ENCODE data around the gene LLGL1. TPM values are rescaled to one million over a fixed set of nuclear protein-coding genes. Genes with fewer than 3 reads are reported as not detected.

Gene LLGL1
- total RNA-seq, 1 experiment from 2014 or later, result 16.4 TPM

DNA sequence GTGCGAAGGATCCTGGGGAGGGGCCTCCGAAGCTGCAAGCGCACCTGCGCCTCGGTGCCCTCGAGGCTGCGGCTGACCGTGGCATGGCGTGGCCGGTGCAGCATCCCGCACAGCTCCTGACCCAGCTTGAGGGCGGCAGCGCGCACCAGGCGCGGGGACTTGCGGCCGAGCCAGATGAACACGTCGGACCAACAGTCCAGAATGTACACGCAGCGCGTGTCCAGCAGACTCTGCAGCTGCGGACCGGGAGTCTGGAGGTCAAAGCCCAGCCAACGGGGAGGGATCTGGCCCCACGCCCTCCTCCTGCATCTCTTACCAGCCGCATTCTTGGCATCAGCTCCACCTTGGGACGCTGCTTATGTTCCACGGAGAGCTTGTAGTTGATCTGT, 22.2 kb downstream of the LLGL1 start:
- peaks cover 89% of the 10 kb centered on the region for H3K36me3 Mint-ChIP-seq (ENCODE audit: insufficient read depth, unreplicated experiment)
- intact Hi-C loops (cut with micrococcal nuclease), result loop anchor here (2.0 kb wide), 2 partner anchors 31 to 67 kb away; partner anchors contain the start of genes SMCR8 and TOP3A
- ChIA-PET CTCF (interaction anchor here (0.6 to 2.0 kb wide), 8 partner anchors 9 to 626 kb away, joined by 3 to 8 read pairs (median 4); no protein-coding TSS in a partner anchor), POLR2A (interaction anchor here (0.6 kb wide), 1 partner anchor 10 kb away, joined by 3 read pairs; no protein-coding TSS in a partner anchor)
- no peaks in the 10 kb centered on the region for H3K9me3 Mint-ChIP-seq (ENCODE audit: unreplicated experiment)
- no TSS peak for BruUV-seq (replicated peaks)
- peaks cover 5% of the 10 kb centered on the region for H3K4me1 Mint-ChIP-seq (ENCODE audit: insufficient read depth, unreplicated experiment)
- no peaks in the 10 kb centered on the region for H3K27me3 Mint-ChIP-seq (ENCODE audit: insufficient read depth, unreplicated experiment)
- H3K27ac Mint-ChIP-seq (ENCODE audit: low read depth, unreplicated experiment), result no peak overlapping the region
- no peak overlapping the region for H3K4me3 Mint-ChIP-seq (ENCODE audit: unreplicated experiment)
- TF ChIP-seq, protein P1, sequence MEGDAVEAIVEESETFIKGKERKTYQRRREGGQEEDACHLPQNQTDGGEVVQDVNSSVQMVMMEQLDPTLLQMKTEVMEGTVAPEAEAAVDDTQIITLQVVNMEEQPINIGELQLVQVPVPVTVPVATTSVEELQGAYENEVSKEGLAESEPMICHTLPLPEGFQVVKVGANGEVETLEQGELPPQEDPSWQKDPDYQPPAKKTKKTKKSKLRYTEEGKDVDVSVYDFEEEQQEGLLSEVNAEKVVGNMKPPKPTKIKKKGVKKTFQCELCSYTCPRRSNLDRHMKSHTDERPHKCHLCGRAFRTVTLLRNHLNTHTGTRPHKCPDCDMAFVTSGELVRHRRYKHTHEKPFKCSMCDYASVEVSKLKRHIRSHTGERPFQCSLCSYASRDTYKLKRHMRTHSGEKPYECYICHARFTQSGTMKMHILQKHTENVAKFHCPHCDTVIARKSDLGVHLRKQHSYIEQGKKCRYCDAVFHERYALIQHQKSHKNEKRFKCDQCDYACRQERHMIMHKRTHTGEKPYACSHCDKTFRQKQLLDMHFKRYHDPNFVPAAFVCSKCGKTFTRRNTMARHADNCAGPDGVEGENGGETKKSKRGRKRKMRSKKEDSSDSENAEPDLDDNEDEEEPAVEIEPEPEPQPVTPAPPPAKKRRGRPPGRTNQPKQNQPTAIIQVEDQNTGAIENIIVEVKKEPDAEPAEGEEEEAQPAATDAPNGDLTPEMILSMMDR (IDR thresholded peaks at IDR 0.05; ENCODE audit: unreplicated experiment), result no peak
- DNase-seq (ENCODE audit: unreplicated experiment), result no peak

DNA sequence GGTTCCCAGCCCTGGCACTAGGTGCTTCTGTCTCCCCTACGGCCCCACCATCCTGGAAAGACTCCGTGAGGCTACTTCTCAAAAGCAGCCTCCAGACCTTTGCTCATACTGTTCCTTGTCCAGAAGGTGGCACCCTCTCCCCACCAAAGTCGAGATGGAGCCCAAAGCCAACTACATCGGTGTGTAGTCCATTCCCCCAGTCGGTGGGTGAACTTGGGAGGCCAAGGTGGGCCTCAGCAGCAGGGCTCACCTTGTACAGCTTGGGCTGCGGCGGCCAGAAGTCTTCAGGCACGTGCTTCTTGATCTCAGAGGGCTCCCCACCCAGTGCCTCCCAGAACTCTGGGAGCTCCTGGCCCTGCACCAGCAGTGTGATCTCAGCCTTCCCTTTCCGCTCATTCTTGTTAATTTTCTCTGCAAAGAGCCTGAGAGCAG, 22.9 kb downstream of the LLGL1 start:
- H3K36me3 Mint-ChIP-seq (ENCODE audit: insufficient read depth, unreplicated experiment), result peaks cover 89% of the 10 kb centered on the region
- POLR2A ChIA-PET, result interaction anchor here (0.6 kb wide), 1 partner anchor 9 kb away, joined by 3 read pairs; no protein-coding TSS in a partner anchor

DNA sequence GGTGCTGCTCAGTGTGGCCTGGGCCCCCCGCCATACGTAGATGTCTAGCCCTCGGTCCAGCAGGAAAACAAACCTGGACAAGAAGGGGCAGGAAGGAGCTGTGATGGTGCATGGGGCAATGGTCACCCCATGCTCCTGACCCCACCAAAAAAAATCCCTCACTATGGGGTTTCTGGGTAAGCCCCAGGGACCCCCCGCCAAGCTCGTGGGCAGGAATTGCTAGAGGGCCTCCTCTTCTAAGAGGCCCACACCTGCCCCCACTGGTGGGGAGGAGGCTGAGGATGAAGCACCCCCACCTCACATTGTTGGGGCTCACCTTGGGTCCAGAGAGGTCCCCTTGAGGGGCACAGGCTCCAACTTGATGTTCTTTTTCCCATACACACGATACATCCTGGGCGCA, 23.4 kb downstream of the LLGL1 start:
- Mint-ChIP-seq H3K36me3 (ENCODE audit: insufficient read depth, unreplicated experiment) (peaks cover 90% of the 10 kb centered on the region), H3K27ac (ENCODE audit: low read depth, unreplicated experiment) (no peak overlapping the region), H3K4me3 (ENCODE audit: unreplicated experiment) (no peak overlapping the region), H3K4me1 (ENCODE audit: insufficient read depth, unreplicated experiment) (peaks cover 5% of the 10 kb centered on the region), H3K27me3 (ENCODE audit: insufficient read depth, unreplicated experiment) (no peaks in the 10 kb centered on the region), H3K9me3 (ENCODE audit: unreplicated experiment) (no peaks in the 10 kb centered on the region)
- no TSS peak for BruUV-seq (replicated peaks)
- POLR2A ChIA-PET, result interaction anchor here (0.5 kb wide), 1 partner anchor 20 kb away, joined by 3 read pairs; no protein-coding TSS in a partner anchor
- TF ChIP-seq, protein P1 (IDR thresholded peaks at IDR 0.05; ENCODE audit: unreplicated experiment), result no peak
- CTCF ChIA-PET, result interaction anchor here (0.7 to 2.0 kb wide), 8 partner anchors 8 to 114 kb away, joined by 3 to 5 read pairs (median 4); no protein-coding TSS in a partner anchor
- intact Hi-C loops (cut with micrococcal nuclease), result loop anchor here (2.0 kb wide), 2 partner anchors 32 to 66 kb away; partner anchors contain the start of genes SMCR8 and TOP3A
- DNase-seq (ENCODE audit: unreplicated experiment), result no peak

More for the DNA sequence above, 22.9 kb downstream of the LLGL1 start:
- H3K9me3 Mint-ChIP-seq (ENCODE audit: unreplicated experiment), result no peaks in the 10 kb centered on the region
- peaks cover 5% of the 10 kb centered on the region for H3K4me1 Mint-ChIP-seq (ENCODE audit: insufficient read depth, unreplicated experiment)
- no peak overlapping the region for H3K27ac Mint-ChIP-seq (ENCODE audit: low read depth, unreplicated experiment)
- CTCF ChIA-PET, result interaction anchor here (0.5 to 2.0 kb wide), 10 partner anchors 8 to 73 kb away, joined by 3 to 8 read pairs (median 4); no protein-coding TSS in a partner anchor
- H3K4me3 Mint-ChIP-seq (ENCODE audit: unreplicated experiment), result no peak overlapping the region
- DNase-seq (ENCODE audit: unreplicated experiment), result peak; percentile 83
- no peaks in the 10 kb centered on the region for H3K27me3 Mint-ChIP-seq (ENCODE audit: insufficient read depth, unreplicated experiment)
- TF ChIP-seq, protein P1 (IDR thresholded peaks at IDR 0.05; ENCODE audit: unreplicated experiment), result peak; percentile 61
- BruUV-seq (replicated peaks), result no TSS peak
- intact Hi-C loops (cut with micrococcal nuclease), result loop anchor here (2.0 kb wide), 2 partner anchors 32 to 66 kb away; partner anchors contain the start of genes SMCR8 and TOP3A

DNA sequence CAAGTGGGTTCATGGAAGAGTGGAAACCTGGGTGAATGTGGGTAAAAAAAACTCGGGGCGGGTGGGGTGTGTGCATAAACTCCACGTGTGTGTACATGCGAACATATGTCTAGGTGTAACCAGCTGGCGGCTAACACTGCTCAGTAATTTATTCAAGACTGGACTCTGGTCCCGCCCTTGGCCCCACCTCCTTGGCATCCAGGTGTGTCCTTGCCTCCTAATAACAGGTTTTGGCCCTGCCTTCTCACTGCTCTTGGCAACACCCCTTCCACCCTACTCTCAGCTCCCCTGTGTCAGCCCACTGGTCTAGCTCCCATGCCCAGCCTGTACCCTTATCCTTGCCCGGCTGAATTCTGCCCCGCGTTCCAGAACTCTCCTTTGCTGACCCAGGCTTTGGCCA, 24.8 kb downstream of the LLGL1 start:
- peaks cover 5% of the 10 kb centered on the region for H3K4me1 Mint-ChIP-seq (ENCODE audit: insufficient read depth, unreplicated experiment)
- POLR2A ChIA-PET, result no interaction called here
- no peaks in the 10 kb centered on the region for H3K9me3 Mint-ChIP-seq (ENCODE audit: unreplicated experiment)
- H3K27ac Mint-ChIP-seq (ENCODE audit: low read depth, unreplicated experiment), result peak overlapping the region; percentile 64
- intact Hi-C loops (cut with micrococcal nuclease), result no loop called here
- H3K27me3 Mint-ChIP-seq (ENCODE audit: insufficient read depth, unreplicated experiment), result no peaks in the 10 kb centered on the region
- H3K4me3 Mint-ChIP-seq (ENCODE audit: unreplicated experiment), result no peak overlapping the region
- peak; percentile 35 for DNase-seq (ENCODE audit: unreplicated experiment)
- H3K36me3 Mint-ChIP-seq (ENCODE audit: insufficient read depth, unreplicated experiment), result peaks cover 98% of the 10 kb centered on the region
- CTCF ChIA-PET, result interaction anchor here (1.0 kb wide), 1 partner anchor 73 kb away, joined by 3 read pairs; no protein-coding TSS in a partner anchor
- no TSS peak for BruUV-seq (replicated peaks)
- TF ChIP-seq, protein P1 (IDR thresholded peaks at IDR 0.05; ENCODE audit: unreplicated experiment), result no peak

Measured in MCF 10A (cell line).